ENCODE results near the gene SLC12A4.

DNA sequence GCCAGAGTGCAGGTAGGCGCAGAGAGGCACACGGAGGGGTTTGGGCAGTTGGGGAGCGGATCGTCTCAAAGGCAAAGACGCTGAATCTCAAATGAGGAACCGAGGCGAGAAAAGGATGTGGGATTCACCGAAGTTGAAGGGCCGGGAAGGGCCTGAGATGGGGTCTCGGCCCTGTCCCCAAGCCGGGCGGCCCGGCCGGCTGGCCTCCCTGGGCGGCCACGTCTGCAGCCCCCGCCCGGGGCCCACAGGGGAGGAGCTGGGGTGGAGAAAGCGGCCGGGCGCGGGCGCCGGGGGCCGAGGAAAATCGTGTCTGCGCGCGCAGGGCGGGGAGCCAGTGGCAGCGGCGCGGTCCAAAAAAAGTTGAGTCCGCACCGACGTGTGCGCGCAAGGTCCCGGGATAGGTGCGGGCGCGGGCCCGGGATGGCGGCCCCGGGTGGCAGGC, 458 bp downstream of the SLC12A4 start:
- TF ChIP-seq EZH2 (IDR thresholded peaks at IDR 0.05) (no peak), POLR2AphosphoS5 (IDR thresholded peaks at IDR 0.05; ENCODE audit: borderline replicate concordance, low read depth, low read length) (no peak)
